Right lobe of liver (tissue), 4 donors: Measurements from ENCODE around the gene DNAH17.

Experiments used
- CTCF ChIP-seq, 4 donors: fragments of 200-600 bp in 3 of 4; fragments of 450-650 bp in 1 of 4; IDR thresholded peaks; one replicate each; pipeline versions ENCODE4 v1.5.1 to v1.8.0; 2016 to 2022; ENCODE audit warnings: antibody characterized with exemption in 4 of 4, mild to moderate bottlenecking in 2 of 4
- POLR2A ChIP-seq: fragments of 450-650 bp; IDR thresholded peaks from one replicate; pipeline ENCODE4 v1.6.1; 2017; ENCODE audit warnings: antibody characterized with exemption, mild to moderate bottlenecking
- donor health status: DM: no; HTN: no; CAD: no.
- donor health status: DM: no; HTN: no; CAD: no.
- donor health status: DM: no; HTN: yes; CAD: no.

GRCh38 chr17:78615631-78616030, 38.4 kb upstream of the DNAH17 start:
- TF ChIP-seq POLR2A (no peak), CTCF (IDR thresholded peaks at IDR 0.05) (no peak)
